ENCODE results near the gene GPATCH1.
A peak's percentile ranks its signal among the peaks of the same experiment; 100 is the strongest.
"Not testable (repeated sequence)": the region's sequence is repeated elsewhere in the genome, so short reads cannot be mapped to it uniquely, and the experiment has no call there.

GPATCH1 gene

GRCh38 chr19:33159893-33160292, 78.9 kb downstream of the GPATCH1 start:
- no peak for DNase-seq

GRCh38 chr19:33161201-33161600, 80.2 kb downstream of the GPATCH1 start:
- DNase-seq = no peak

GRCh38 chr19:33163481-33163880, 82.5 kb downstream of the GPATCH1 start:
- no peak for DNase-seq

GRCh38 chr19:33166037-33166436, 85.1 kb downstream of the GPATCH1 start:
- not testable (repeated sequence) for DNase-seq

- no peak for DNase-seq
Observed at GRCh38 chr19:33167438-33167837, 86.5 kb downstream of the GPATCH1 start.

GRCh38 chr19:33168528-33168927, 87.5 kb downstream of the GPATCH1 start:
- DNase-seq = no peak

- no peak for DNase-seq
Observed at GRCh38 chr19:33171222-33171795, 90.3 kb downstream of the GPATCH1 start.

- no peak for DNase-seq
Observed at GRCh38 chr19:33171916-33172359, 91.0 kb downstream of the GPATCH1 start.

GRCh38 chr19:33174186-33174585, 93.2 kb downstream of the GPATCH1 start:
- DNase-seq = no peak

- no peak for DNase-seq
Observed at GRCh38 chr19:33175156-33175782, 94.3 kb downstream of the GPATCH1 start.

- no peak for DNase-seq
Observed at GRCh38 chr19:33175886-33176669, 95.1 kb downstream of the GPATCH1 start.

GRCh38 chr19:33176670-33177416, 95.9 kb downstream of the GPATCH1 start:
- peak; percentile 92 for DNase-seq

- peak; percentile 69 for DNase-seq
Observed at GRCh38 chr19:33177417-33177979, 96.5 kb downstream of the GPATCH1 start.
